Prostate gland (tissue), 2 donors: Measurements from ENCODE around the gene SH3BP1.

Experiments
- POLR2A ChIP-seq: fragments of 450-650 bp; IDR thresholded peaks from one replicate; pipeline ENCODE4 v1.6.1; 2016; ENCODE audit warnings: antibody characterized with exemption, mild to moderate bottlenecking
- POLR2AphosphoS5 ChIP-seq: sonication (generic); formaldehyde crosslinking; IDR thresholded peaks from one replicate; pipeline ENCODE4 v1.6.1; 2017; ENCODE audit warnings: antibody characterized with exemption
- TF ChIP-seq, protein P1 (sequence below), 4 experiments: fragments of 200-600 bp in 2 of 4; fragments of 450-650 bp in 2 of 4; sonication (generic) in 2 of 4; IDR thresholded peaks; 1 replicate in 3 of 4; 2 replicates in 1 of 4; pipeline ENCODE4 v1.5.1; 2016 to 2019; ENCODE audit warnings: antibody characterized with exemption in 4 of 4, mild to moderate bottlenecking in 2 of 4, moderate library complexity in 2 of 4

DNA sequence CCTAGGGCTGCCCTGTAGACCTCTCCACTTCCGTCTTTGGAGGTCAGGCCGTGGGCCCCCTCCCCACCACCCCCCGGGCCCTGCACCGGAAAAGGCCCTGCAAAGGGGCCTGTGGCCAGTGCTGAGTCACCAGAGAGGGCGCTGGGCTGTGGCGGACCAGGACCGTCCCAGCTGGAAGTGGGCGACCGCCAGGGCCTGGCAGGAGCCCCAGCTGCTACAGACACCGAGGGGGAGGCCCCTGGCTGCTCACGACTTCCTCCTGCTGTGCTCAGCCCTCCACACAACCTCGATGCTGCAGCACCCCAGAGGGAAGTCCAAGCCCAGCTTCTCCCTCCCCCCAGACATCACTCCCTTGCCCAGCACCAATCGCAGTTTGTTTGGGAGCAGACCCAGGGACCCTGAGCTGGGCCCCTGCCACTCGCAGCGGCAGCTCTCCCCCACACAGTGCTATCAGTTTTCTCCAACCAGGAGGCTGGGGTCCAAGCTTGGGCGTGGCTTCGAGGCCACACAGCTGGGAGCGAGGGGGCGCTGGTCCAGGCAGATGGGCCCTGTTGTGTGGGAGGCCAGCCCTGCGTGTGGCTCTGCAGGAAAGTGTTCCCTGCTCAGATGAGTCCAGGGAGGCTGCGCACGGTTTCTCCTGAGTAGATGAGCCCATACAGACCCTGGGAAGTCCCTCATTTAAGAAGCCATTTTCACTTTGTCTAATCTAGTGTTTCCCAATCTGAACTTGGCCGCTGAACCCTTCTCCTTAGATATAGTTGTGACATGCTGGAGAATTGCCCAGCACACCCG is 5.6 kb upstream of the SH3BP1 start:
- TF ChIP-seq, protein P1, sequence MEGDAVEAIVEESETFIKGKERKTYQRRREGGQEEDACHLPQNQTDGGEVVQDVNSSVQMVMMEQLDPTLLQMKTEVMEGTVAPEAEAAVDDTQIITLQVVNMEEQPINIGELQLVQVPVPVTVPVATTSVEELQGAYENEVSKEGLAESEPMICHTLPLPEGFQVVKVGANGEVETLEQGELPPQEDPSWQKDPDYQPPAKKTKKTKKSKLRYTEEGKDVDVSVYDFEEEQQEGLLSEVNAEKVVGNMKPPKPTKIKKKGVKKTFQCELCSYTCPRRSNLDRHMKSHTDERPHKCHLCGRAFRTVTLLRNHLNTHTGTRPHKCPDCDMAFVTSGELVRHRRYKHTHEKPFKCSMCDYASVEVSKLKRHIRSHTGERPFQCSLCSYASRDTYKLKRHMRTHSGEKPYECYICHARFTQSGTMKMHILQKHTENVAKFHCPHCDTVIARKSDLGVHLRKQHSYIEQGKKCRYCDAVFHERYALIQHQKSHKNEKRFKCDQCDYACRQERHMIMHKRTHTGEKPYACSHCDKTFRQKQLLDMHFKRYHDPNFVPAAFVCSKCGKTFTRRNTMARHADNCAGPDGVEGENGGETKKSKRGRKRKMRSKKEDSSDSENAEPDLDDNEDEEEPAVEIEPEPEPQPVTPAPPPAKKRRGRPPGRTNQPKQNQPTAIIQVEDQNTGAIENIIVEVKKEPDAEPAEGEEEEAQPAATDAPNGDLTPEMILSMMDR (IDR thresholded peaks at IDR 0.05) = peak in 2 of 4 experiments; percentile 21 to 28
- TF ChIP-seq POLR2AphosphoS5 = no peak
- no peak for TF ChIP-seq POLR2A
